ENCODE results near the gene LMBR1.
"Not testable (repeated sequence)": the region's sequence is repeated elsewhere in the genome, so short reads cannot be mapped to it uniquely, and the experiment has no call there.

The LMBR1 gene, protein sequence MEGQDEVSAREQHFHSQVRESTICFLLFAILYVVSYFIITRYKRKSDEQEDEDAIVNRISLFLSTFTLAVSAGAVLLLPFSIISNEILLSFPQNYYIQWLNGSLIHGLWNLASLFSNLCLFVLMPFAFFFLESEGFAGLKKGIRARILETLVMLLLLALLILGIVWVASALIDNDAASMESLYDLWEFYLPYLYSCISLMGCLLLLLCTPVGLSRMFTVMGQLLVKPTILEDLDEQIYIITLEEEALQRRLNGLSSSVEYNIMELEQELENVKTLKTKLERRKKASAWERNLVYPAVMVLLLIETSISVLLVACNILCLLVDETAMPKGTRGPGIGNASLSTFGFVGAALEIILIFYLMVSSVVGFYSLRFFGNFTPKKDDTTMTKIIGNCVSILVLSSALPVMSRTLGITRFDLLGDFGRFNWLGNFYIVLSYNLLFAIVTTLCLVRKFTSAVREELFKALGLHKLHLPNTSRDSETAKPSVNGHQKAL

DNA sequence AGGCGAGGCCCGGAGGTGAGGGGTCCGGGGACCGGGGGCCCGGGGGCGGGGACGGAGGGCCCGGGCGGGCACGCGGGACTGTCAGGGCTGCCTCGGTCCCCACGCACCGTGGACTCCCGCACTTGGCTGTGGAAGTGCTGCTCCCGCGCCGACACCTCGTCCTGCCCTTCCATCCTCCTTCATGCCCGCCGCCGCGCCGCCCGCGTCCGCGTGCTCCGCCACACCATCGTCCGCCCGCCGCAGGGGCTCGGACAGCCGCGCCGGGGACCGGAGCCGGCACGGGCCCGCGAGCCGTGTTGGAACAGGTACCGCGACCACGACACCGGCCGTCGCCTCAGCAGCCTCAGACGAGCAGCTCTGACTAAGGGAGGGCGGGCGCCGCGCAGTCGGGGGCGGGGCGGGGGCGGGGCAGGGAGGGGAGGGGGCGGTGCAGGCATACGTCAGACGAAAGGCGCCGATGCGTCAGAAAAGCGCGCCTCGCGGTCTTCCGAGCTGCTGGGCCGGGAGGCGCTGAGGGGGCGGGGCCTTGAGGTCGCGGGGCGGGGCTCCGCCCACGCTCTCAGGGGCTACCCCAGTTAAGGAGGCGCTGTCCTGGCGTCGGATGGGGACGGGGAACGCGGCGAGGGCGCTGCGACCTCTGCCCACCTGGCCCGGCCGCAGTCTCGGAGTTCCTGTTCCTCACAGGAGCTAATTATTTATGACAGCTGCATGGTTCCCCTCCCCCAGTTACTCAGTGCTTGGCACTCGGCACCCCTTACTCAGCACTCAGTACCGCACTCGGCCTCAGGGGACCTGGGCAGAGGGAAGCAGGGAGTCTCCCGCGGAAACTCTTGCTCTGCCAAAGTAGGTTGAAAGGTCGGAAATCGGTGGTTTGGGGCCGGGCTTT, at the start of gene LMBR1:
LMBR1 (minus strand) TSS at position 363 of the 886 bp plus-strand sequence; CDS start at position 173, 190 bp downstream.
- peak; percentile 83 for DNase-seq (ENCODE audit: low read depth)

DNA sequence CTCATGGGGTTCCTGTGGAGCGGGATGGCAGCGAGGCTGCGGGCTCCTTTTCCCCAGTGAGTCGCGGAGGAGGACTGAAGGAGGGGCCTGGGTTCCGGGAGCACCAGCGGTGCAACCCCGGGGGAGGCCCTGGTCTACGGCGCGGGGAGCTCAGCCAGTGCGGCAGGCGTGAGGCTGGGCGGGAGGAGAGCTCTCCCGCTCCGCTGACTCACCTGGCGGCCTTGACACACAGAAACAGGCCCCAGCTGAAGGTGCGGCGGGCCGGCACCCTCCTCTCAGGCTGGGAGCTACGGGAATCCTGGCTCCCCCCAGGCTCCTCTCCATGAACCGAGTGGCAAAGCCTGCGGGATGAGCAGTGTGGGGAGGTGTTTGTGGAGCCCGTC, 49.7 kb upstream of the LMBR1 start:
- DNase-seq (ENCODE audit: low read depth), result no peak

DNA sequence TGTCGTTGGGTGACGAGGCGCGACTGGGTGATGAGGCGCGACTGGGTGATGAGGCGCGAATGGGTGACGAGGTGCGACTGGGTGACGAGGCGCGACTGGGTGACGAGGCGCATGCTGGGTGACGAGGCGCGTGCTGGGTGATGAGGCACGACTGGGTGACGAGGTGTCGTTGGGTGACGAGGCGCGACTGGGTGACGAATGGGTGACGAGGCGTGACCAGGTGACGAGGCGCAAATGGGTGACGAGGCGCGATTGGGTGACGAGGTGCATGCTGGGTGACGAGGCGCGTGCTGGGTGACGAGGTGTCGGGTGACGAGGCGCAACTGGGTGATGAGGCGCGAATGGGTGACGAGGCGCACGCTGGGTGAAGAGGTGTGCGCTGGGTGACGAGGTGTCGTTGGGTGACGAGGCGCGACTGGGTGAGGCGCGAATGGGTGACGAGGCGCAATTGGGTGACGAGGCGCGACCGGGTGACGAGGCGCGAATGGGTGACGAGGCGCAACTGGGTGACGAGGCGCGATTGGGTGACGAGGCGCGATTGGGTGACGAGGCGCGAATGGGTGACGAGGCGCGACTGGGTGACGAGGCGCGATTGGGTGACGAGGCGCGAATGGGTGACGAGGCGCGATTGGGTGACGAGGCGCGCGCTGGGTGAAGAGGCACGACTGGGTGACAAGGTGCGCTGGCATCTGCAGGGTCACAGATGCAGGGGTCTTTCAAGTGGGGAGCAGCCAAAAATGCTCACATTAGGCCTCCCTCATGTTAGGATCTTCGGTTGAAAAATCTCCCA, 48.6 kb upstream of the LMBR1 start:
- DNase-seq (ENCODE audit: low read depth), result no peak

DNA sequence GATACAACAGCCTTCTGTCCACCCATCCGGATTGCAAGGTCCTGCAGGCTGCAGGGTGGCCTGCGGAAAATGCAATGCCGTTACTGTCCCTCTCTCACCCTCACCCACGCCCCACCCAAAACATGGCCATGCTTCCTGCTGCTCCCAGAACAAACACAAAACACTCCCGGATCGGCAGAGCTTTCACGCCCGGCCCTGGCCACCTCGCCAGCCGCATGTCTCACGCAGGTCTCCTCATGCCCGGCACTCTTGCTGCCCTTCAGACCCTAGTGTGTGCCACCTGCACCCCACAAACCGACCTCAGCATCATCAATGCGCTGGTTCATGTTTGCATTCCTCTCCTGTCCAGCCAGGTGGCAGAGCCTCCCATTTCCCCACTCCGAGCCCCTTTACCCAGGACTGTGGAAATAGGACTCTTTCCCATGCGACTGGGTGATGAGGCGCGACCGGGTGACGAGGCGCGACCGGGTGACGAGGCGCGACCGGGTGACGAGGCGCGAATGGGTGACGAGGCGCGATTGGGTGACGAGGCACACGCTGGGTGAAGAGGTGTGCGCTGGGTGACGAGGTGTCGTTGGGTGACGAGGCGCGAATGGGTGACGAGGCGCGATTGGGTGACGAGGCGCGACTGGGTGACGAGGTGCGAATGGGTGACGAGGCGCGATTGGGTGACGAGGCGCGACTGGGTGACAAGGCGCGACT, 47.6 kb upstream of the LMBR1 start:
- no peak for DNase-seq (ENCODE audit: low read depth)

DNA sequence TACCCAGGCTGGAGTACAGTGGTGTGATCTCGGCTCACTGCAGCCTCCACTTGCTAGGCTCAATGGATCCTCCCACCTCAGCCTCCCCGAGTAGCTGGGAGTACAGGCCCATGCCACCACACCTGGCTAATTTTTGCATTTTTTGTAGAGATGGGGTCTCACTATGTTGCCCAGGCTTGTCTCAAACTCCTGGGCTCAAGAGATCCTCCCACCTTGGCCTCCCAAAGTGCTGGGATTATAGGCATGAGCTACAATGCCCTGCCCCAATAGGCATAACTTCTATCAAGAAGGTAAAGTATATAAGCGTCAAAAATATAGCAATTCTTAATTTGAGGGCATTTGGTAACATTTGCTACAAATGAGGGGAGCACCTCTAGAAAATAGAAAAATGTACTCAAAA, 43.8 kb upstream of the LMBR1 start:
- DNase-seq (ENCODE audit: low read depth), result not testable (repeated sequence)

DNA sequence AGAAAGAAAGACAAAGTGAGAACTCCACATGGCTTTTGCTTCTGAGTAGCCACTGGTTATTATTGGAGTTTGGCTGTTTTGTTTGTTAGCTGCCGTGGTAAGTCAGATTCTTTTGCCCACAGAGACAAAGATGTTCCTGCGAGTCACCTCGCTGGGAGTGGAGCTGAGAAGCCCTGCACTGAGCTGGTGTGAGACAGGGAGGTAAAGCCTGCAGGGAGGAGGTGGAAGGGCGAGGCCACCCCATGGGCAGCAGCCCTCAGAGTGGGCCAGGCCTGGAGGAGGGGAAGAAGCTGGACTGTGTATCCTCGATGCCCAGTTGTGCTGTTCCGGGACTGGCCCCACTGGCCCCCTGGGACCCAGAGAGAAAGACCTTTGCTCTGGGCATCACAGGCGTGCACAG, 42.3 kb upstream of the LMBR1 start:
- no peak for DNase-seq (ENCODE audit: low read depth)

DNA sequence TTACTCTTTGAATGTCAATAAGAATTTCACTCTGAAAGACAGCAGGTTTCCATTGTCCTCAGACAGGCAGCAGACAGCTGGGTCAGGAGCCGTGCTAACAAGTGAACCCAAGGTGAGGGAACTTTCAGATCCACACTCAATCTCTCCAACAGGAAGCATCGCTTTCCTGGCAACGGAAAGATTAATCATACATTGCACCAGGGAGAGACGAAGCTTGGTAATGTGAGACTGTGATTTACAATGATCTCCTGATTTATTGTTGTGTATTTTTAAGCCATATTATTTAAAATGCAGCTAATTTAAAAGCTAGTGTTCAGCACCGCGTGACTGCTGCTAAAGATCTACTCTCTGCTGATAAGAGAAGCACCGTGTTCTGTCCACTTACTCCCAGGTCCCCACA, 39.0 kb upstream of the LMBR1 start:
- DNase-seq (ENCODE audit: low read depth), result no peak

DNA sequence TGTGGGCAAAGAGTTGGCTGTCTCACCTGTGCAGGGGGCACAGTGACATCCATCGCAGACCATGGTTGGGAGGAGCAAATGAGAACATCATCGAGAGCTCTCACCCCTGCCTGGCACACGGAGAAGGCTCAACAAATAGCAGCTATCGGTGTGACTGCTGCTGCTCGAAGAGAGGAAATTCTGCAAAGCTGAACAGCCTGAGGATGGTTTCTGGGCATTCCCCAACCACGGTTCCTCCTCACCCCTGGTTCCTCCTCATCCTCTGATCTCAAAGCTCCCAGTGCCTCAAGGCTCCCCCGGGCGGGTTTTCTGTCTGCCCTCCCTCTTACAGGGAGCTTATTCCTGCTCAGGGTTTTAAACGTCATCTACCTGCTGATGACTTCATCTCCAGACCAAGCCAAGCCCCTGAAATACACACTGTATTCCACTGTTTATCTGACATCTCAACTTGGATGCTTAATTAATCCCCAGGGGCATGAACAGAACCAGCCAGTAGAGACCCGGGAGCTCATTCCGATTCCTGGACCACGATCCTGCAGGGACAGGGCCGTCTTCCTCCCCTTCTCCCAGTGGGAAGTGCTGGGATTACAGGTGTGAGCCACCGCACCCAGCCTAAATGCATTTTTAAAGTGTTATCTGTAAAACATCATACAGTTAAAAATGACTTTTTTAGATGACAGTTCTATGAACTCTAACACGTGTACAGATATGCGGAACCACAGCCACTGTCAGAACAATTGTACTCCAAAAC, 37.0 kb upstream of the LMBR1 start:
- DNase-seq (ENCODE audit: low read depth), result no peak

DNA sequence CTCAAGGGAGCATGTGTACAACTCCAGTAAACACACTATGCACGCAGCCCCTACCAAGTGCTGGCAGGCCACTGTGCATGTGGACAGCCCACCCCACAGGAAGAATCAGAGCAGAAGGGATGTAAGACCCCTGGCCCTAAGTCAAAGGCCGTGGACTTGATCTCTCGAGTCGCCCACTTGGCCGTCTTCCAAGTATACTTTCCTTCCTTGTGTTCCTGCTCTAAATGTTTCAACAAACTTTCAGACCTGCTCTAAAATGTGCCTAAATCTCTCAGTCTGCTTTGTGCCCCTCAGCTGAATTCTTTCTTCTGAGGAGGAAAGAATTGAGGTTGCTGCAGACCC, 35.4 kb upstream of the LMBR1 start:
- DNase-seq (ENCODE audit: low read depth), result no peak

DNA sequence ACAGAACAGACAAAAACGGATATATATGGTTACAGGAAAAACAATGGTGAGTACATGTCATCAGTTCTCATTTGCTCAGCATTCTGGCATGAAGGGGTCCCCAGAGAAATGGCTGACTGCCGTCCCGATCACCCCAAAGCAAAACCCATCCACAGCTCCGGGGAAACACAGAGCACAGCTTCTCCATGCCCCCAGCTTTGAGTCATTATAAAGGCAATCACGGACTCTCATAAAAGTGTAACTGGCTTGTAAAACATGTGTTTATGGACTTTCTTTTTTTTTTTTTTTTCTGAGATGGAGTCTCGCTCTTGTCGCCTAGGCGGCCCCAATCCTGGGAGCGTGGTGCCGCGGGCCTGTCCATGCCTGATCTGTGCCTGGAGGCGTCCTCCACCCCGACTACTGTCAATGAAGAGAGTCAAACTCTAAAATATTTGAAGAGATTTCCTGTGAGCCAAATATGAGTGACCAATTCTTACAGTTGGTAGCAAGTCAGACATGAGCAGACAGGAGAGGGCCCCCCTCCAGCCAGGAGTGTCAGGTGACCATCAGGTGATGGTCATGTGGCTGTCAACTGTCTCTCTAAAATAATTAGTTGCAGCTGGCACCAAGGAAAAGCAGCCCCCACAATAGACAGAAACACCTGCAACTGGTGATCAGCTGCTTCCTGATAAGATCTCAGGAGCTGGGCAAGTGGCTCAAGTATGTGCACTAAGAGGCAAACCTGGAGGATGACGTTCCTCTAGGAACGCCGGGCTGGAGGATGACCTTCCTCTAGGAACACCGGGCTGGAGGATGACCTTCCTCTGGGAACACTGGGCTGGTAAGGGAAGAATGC, 34.8 kb upstream of the LMBR1 start:
- no peak for DNase-seq (ENCODE audit: low read depth)

DNA sequence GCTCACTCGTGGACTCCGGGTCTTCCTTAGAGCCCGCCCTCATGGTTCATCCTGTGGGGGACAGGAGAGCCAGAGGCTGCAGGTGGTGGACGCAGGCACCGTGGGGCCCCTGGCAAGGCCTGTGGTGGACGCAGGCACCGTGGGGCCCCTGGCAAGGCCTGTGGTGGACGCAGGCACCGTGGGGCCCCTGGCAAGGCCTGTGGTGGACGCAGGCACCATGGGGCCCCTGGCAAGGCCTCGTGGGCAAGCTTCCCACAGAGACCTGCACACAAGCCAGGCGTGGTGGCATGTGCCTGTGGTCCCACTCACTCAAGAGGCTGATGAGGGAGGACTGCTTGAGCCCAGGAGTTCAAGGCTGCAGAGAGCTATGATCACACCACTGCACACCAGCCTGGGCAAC, 32.8 kb upstream of the LMBR1 start:
- not testable (repeated sequence) for DNase-seq (ENCODE audit: low read depth)

DNA sequence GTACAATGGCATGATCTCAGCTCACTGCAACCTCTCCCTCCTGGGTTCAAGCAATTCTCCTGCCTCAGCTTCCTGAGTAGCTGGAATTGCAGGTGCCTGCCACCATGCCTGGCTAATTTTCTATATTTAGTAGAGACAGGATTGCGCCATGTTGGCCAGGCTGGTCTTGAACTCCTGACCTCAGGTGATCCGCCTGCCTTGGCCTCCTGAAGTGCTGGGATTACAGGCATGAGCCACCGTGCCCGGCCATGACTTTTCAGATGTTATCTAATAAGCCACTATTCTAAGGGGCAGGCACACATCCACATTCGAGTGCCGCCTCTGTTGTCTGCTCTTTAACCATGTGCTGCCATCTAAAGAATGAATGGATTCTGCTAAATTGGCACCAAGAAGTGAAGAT, 29.3 kb upstream of the LMBR1 start:
- DNase-seq (ENCODE audit: low read depth), result not testable (repeated sequence)

DNA sequence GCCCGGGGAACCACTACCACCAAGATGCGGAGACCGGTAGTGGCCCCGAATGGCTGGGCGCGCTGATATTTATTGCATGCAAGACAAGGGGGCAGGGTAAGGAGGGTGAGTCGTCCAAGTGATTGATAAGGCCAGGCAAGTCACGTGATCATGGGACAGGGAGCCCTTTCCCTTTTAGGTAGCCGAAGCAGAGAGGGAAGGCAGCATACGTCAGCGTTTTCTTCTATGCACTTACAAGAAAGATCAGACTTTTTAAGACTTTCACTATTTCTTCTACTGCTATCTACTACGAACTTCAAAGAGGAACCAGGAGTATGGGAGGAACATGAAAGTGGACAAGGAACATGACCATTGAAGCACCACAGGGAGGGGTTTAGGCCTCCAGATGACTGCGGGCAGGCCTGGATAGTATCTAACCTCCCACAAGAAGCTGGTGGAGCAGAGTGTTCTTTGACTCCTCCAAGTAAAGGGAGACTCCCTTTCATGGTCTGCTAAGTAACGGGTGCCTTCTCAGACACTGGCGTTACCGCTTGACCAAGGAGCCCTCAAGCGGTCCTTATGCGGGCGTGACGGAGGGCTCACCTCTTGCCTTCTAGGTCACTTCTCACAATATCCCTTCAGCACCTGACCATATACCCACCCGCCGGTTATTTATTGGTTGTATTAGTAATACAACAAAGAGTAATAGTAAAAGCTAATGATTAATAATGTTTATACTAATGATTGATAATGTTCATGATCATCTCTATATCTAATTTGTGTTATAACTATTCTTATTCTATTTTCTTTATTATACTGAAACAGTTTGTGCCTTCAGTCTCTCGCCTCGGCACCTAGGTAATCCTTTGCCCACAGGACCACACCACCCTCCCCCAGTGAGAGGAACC, 27.7 kb upstream of the LMBR1 start:
- DNase-seq (ENCODE audit: low read depth), result not testable (repeated sequence)

DNA sequence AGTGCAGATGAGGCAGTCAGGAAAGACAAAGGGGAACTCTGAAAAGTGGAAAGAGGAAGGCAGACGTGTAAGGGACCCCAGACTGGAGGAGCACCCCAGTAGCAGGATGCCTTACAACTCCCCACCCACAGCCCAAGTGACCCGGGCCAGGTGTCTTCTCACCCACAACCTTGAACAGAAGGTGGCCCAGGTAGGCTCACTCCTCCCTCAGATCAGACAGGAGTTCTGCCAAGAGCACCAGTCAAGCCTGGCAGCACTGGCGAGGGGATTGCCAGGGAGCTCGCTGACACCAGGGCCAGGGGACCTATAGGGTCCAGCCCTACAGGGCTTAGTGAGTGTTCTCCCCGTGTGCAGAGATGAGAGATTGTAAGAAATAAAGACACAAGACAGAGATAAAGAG, 27.1 kb upstream of the LMBR1 start:
- no peak for DNase-seq (ENCODE audit: low read depth)

DNA sequence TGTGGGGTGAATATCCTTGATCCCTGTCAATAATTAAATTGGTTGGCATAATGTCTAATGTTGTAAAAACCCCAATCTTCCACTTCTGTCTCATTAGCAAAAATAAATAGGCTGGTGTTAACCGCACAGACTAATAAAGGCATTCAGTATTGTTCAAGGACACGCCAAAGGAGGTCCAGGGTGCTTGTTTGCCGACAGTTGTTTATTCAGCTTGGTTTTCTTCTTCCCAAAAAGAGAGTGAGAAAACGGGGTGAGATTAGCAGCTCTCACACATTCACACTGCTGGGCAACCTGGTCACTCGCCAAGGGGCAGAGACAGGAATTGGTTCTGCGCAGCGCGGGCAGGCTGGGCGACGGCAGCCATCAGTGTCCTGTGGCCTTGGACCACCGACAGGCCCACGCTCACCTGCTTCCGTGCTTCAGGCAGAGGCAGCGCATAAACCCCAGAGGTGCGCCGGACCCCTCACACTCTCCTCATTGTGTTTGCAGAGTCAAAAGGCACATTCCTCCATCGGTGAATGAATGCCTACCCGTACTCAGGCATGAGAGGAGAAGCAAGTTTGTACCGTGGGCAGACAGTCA, 26.2 kb upstream of the LMBR1 start:
- DNase-seq (ENCODE audit: low read depth), result no peak

DNA sequence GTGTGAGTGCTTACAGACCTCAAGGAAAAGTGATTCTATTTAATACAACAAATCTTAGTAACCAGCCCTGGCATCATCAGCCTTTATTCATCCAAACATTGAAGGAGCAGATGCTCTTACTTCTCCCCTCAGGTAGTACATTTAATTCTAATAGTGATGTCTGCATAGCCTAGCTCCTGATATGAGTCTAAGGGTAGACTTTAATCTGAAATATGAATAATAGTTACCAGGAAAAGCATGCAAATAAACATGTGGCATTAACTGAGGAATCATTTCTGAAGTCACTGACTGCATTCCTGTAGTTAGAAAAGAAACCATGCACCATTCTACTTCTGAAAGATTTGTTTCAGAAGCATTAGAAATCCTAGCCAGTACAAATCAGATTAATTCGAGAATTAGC, 25.7 kb upstream of the LMBR1 start:
- DNase-seq (ENCODE audit: low read depth), result no peak

DNA sequence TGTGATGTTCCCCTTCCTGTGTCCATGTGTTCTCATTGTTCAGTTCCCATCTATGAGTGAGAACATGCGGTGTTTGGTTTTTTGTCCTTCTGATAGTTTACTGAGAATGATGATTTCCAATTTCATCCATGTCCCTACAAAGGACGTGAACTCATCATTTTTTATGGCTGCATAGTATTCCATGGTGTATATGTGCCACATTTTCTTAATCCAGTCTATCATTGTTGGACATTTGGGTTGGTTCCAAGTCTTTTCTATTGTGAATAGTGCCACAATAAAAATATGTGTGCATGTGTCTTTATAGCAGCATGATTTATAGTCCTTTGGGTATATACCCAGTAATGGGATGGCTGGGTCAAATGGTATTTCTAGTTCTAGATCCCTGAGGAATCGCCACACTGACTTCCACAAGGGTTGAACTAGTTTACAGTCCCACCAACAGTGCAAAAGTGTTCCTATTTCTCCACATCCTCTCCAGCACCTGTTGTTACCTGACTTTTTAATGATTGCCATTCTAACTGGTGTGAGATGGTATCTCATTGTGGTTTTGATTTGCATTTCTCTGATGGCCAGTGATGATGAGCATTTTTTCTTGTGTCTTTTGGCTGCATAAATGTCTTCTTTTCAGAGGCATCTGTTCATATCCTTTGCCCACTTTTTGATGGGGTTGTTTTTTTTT, 16.7 kb upstream of the LMBR1 start:
- DNase-seq (ENCODE audit: low read depth), result not testable (repeated sequence)

DNA sequence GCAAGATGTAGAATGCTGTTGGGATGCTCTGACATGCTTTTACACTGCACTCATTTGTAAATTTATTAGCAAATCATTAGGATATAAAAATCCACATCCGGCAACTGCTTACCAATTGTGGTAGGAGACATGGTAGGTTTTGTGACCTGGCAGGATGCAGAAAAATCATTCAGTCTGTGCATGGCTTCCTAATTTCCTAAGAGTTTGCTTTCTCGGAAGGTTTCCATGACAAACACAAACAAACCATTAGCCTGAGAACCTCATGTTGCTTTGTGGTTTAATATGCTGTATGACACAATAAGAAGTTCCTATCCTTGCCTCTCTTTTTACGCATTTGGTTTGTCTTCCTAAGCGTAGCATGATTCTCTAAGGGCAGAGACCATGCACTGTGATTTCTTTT, 14.7 kb upstream of the LMBR1 start:
- DNase-seq (ENCODE audit: low read depth), result no peak

Data from stimulated activated CD8-positive, alpha-beta memory T cell treated with anti-CD3 and anti-CD28 coated beads, Interleukin-15, amount 100 ng/mL, for 1 hour (primary cell).